ENCODE measurements around the gene CEP43. TPM values are rescaled to one million over a fixed set of nuclear protein-coding genes. Genes with fewer than 3 reads are reported as not detected.

CEP43 gene
- polyA plus RNA-seq, 3 donors: 3.8 to 7.1 (median 6.4) TPM

DNA sequence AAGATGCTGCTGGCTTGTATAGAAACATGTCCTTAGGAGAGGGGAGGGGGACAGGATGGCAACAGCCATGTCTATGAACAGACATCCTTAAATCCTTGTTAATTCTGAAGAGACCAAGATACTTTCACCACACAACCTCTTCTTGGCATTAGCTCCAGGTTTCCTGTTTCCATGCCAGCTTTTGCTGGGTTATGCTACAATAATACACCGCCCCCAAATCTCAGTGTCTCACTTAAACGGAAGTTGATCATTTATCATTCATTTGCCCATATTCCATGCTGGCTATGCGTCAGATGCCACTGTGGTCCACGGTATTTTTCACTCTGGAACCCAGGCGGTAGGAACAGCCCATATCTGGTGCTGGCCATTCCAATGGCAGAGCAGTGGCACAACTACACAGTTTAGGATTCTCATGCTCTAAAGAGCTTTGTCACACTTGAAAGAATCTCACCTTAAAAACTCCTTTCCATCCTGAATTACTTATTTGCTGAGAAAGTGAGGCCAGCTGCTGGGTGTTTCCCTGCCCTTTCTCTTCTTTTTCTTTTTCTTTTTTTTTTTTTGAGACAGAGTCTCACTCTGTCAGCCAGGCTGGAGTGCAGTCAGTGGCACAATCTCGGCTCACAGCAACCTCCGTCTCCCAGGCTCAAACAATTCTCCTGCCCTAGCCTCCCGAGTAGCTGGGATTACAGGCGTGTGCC lies 39.1 kb upstream of the CEP43 start:
- Histone ChIP-seq H3K9ac (ENCODE audit: insufficient read depth, low read length, poor library complexity, severe bottlenecking) (peak overlapping the region; percentile 92), H2AFZ (ENCODE audit: insufficient read depth, low read depth, low read length, poor library complexity, severe bottlenecking) (peak overlapping the region; percentile 78), H3K27me3 (ENCODE audit: control insufficient read depth in 2 of 2, insufficient read depth in 2 of 2, low read length in 2 of 2) (no peaks in the 10 kb centered on the region), H4K20me1 (ENCODE audit: insufficient read depth, low read length) (peaks cover 10% of the 10 kb centered on the region), H3K9me3 (replicated peaks in 1 of 2; ENCODE audit: control insufficient read depth in 1 of 2, insufficient read depth in 1 of 2, low read length in 2 of 2) (peaks cover 7 to 14% of the 10 kb centered on the region in 2 donors), H3K4me3 (replicated peaks in 1 of 3; ENCODE audit: low read depth in 2 of 3, low read length in 3 of 3) (peak overlapping the region in 1 of 3 experiments; percentile 64), H3K4me1 (ENCODE audit: control insufficient read depth in 1 of 2, insufficient read depth in 2 of 2, low read length in 2 of 2) (peaks cover 38 to 45% of the 10 kb centered on the region in 2 donors), H3K36me3 (replicated peaks in 1 of 2; ENCODE audit: control insufficient read depth in 1 of 2, insufficient read depth in 2 of 2, low read length in 2 of 2) (no peaks in the 10 kb centered on the region), H3K4me2 (replicated peaks; ENCODE audit: extremely low read depth, low read length, poor library complexity, severe bottlenecking) (peak overlapping the region; percentile 70), H3K27ac (ENCODE audit: low read depth in 1 of 2, low read length in 2 of 2) (peak overlapping the region; percentile 99 to 100), H3K79me2 (ENCODE audit: insufficient read depth, low read length) (peaks cover 29% of the 10 kb centered on the region)
- Mint-ChIP-seq H3K9me3 (peaks cover 6 to 29% (median 22%) of the 10 kb centered on the region in 7 donors), H3K4me1 (peaks cover 38% of the 10 kb centered on the region), H3K27me3 (ENCODE audit: low read depth in 3 of 3) (peaks cover 0 to 13% (median 5%) of the 10 kb centered on the region in 3 donors), H3K36me3 (peaks cover 4 to 11% of the 10 kb centered on the region in 2 donors), H3K4me3 (peak overlapping the region in 1 of 2 donors; percentile 90), H3K27ac (peak overlapping the region; percentile 98 to 100 (median 100))
- 65% methylated on average over 6 of the region's 9 CpGs for WGBS (ENCODE audit: insufficient coverage)
- intact Hi-C loops (cut with micrococcal nuclease): loop anchor here (5.0 to 10.0 kb wide), 3 partner anchors 132 to 335 kb away; partner anchors contain the start of gene RPS6KA2 (in 2 of the 2)
- peak in 2 of 3 donors; percentile 42 to 52 for DNase-seq
- TF ChIP-seq, protein P1, sequence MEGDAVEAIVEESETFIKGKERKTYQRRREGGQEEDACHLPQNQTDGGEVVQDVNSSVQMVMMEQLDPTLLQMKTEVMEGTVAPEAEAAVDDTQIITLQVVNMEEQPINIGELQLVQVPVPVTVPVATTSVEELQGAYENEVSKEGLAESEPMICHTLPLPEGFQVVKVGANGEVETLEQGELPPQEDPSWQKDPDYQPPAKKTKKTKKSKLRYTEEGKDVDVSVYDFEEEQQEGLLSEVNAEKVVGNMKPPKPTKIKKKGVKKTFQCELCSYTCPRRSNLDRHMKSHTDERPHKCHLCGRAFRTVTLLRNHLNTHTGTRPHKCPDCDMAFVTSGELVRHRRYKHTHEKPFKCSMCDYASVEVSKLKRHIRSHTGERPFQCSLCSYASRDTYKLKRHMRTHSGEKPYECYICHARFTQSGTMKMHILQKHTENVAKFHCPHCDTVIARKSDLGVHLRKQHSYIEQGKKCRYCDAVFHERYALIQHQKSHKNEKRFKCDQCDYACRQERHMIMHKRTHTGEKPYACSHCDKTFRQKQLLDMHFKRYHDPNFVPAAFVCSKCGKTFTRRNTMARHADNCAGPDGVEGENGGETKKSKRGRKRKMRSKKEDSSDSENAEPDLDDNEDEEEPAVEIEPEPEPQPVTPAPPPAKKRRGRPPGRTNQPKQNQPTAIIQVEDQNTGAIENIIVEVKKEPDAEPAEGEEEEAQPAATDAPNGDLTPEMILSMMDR (IDR thresholded peaks at IDR 0.05): no peak

DNA sequence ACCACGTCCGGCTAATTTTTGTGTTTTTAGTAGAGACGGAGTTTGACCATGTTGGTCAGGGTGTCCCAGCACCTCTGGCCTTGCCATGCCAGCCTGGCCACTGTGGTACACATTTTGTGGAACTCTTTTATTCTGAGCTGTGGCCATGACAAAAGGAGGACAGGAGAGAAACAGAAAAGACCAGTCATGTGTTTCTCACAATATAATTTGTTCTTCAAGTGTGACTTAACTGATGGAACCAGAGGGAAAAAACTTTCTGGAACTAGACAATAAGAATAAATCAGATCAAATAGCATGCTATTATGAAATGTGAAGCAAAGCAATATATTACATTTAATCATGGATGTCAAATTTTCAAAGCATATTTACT lies 38.6 kb upstream of the CEP43 start:
- Histone ChIP-seq H3K9ac (ENCODE audit: insufficient read depth, low read length, poor library complexity, severe bottlenecking) (no peak overlapping the region), H3K27me3 (ENCODE audit: control insufficient read depth in 2 of 2, insufficient read depth in 2 of 2, low read length in 2 of 2) (no peaks in the 10 kb centered on the region), H3K27ac (ENCODE audit: low read depth in 1 of 2, low read length in 2 of 2) (no peak overlapping the region), H3K4me3 (replicated peaks in 1 of 3; ENCODE audit: low read depth in 2 of 3, low read length in 3 of 3) (no peak overlapping the region), H3K79me2 (ENCODE audit: insufficient read depth, low read length) (peaks cover 23% of the 10 kb centered on the region), H3K4me1 (ENCODE audit: control insufficient read depth in 1 of 2, insufficient read depth in 2 of 2, low read length in 2 of 2) (peaks cover 38 to 42% of the 10 kb centered on the region in 2 donors), H3K36me3 (replicated peaks in 1 of 2; ENCODE audit: control insufficient read depth in 1 of 2, insufficient read depth in 2 of 2, low read length in 2 of 2) (no peaks in the 10 kb centered on the region), H3K4me2 (replicated peaks; ENCODE audit: extremely low read depth, low read length, poor library complexity, severe bottlenecking) (no peak overlapping the region), H3K9me3 (replicated peaks in 1 of 2; ENCODE audit: control insufficient read depth in 1 of 2, insufficient read depth in 1 of 2, low read length in 2 of 2) (peaks cover 12 to 19% of the 10 kb centered on the region in 2 donors), H4K20me1 (ENCODE audit: insufficient read depth, low read length) (peaks cover 8% of the 10 kb centered on the region), H2AFZ (ENCODE audit: insufficient read depth, low read depth, low read length, poor library complexity, severe bottlenecking) (no peak overlapping the region)
- TF ChIP-seq, protein P1 (IDR thresholded peaks at IDR 0.05): no peak
- Mint-ChIP-seq H3K36me3 (peaks cover 3 to 7% of the 10 kb centered on the region in 2 donors), H3K4me1 (peaks cover 35% of the 10 kb centered on the region), H3K9me3 (peaks cover 6 to 32% (median 27%) of the 10 kb centered on the region in 7 donors), H3K27me3 (ENCODE audit: low read depth in 3 of 3) (peaks cover 1 to 16% (median 5%) of the 10 kb centered on the region in 3 donors), H3K4me3 (no peak overlapping the region), H3K27ac (peak overlapping the region; percentile 98 to 100 (median 100))
- intact Hi-C loops (cut with micrococcal nuclease): no loop called here
- no peak for DNase-seq
- WGBS (ENCODE audit: insufficient coverage): 96% methylated on average over 3 of the region's 3 CpGs
